Karpas-422 (cell line): ENCODE measurements around the gene RNF7. TPM values are rescaled to one million over a fixed set of nuclear protein-coding genes. Genes with fewer than 3 reads are reported as not detected.

Experiments
- DNase-seq: peaks from one replicate; pipeline ENCODE4 v3.0.0-alpha.2; 2015
- H2AFZ ChIP-seq: fragments of 200-600 bp; sonication (generic); 2 replicates; pipeline ENCODE4 v1.6.1; 2014; ENCODE audit warnings: antibody characterized with exemption, low read length, mixed read lengths
- H3K27ac ChIP-seq: fragments of 200-600 bp; sonication (generic); 2 replicates; pipeline ENCODE4 v1.5.1; 2014; ENCODE audit warnings: mild to moderate bottlenecking, low read length, moderate library complexity
- H3K27me3 ChIP-seq: fragments of 200-600 bp; sonication (generic); 2 replicates; pipeline ENCODE4 v1.6.1; 2014; ENCODE audit warnings: low read length, mixed read lengths
- H3K36me3 ChIP-seq: fragments of 200-600 bp; sonication (generic); 2 replicates; pipeline ENCODE4 v1.6.1; 2014; ENCODE audit warnings: low read length, mixed read lengths; ENCODE audit not compliant: insufficient read depth
- H3K4me1 ChIP-seq: fragments of 200-600 bp; sonication (generic); 2 replicates; pipeline ENCODE4 v1.6.1; 2014; ENCODE audit warnings: mild to moderate bottlenecking, low read length, mixed read lengths
- H3K4me2 ChIP-seq: fragments of 200-600 bp; sonication (generic); 2 replicates; pipeline ENCODE4 v1.6.1; 2014; ENCODE audit warnings: low read length, low read depth, mild to moderate bottlenecking; ENCODE audit not compliant: poor library complexity, severe bottlenecking
- H3K4me3 ChIP-seq: fragments of 200-600 bp; sonication (generic); 2 replicates; pipeline ENCODE4 v1.5.1; 2014; ENCODE audit warnings: mild to moderate bottlenecking, antibody characterized with exemption, low read length, mixed read lengths
- H3K79me2 ChIP-seq: fragments of 200-600 bp; sonication (generic); 2 replicates; pipeline ENCODE4 v1.6.1; 2014; ENCODE audit warnings: mild to moderate bottlenecking, low read length, mixed read lengths
- H3K9ac ChIP-seq: fragments of 200-600 bp; sonication (generic); 2 replicates; pipeline ENCODE4 v1.6.0; 2014; ENCODE audit warnings: low read length
- H3K9me2 ChIP-seq: fragments of 200-600 bp; sonication (generic), shearing (Covaris generic); replicated peaks from 2 replicates; pipeline ENCODE4 v1.6.0; 2014; ENCODE audit warnings: mild to moderate bottlenecking, low read length, moderate library complexity; ENCODE audit not compliant: insufficient read depth
- H3K9me3 ChIP-seq: fragments of 300-700, 200-600 bp; sonication (generic); 2 replicates; pipeline ENCODE4 v1.6.1; 2014; ENCODE audit warnings: low read length, mixed read lengths
- H4K20me1 ChIP-seq: fragments of 200-600 bp; sonication (generic); 2 replicates; pipeline ENCODE4 v1.6.1; 2014; ENCODE audit warnings: mild to moderate bottlenecking, antibody characterized with exemption, low read length, low read depth; ENCODE audit not compliant: insufficient read depth
- total RNA-seq: library from RNA; depleted of rRNA; stranded (reverse); fragments of >200 nt; shearing (Covaris generic); gene quantifications from 2 replicates; pipeline ENCODE4 v1.2.3, GENCODE V29; 2014; ENCODE audit warnings: low replicate concordance

RNF7 gene
- total RNA-seq, 1 experiment from 2014 or later = 63.9 TPM

DNA sequence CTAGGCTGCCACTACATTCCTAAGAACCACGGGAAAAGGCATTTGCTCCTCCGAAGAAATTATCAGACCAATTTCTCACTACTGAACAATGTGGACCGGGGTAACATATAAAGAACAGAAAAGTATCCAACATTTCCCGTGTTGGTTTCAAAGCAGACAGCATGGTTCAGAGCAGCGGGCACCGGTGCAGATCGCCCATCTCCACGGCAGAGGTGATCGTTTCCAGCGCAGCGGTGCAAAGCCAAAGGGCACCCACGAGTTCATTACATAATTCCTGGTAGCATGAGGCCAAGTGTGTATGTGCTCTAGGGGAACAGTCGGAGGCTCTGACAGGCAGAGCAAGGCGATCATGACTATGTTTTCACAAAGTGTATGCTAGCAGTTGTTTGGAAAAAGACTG, 38.3 kb downstream of the RNF7 start:
- no peaks in the 10 kb centered on the region for H3K79me2 ChIP-seq
- H3K4me2 ChIP-seq = no peak overlapping the region
- no peaks in the 10 kb centered on the region for H3K27me3 ChIP-seq
- no peaks in the 10 kb centered on the region for H4K20me1 ChIP-seq
- H3K9ac ChIP-seq = no peak overlapping the region
- H3K9me2 ChIP-seq = no peaks in the 10 kb centered on the region
- no peak overlapping the region for H3K27ac ChIP-seq
- H3K9me3 ChIP-seq = no peaks in the 10 kb centered on the region
- H3K36me3 ChIP-seq = no peaks in the 10 kb centered on the region
- no peak for DNase-seq
- no peak overlapping the region for H3K4me3 ChIP-seq
- H3K4me1 ChIP-seq = no peaks in the 10 kb centered on the region
- no peak overlapping the region for H2AFZ ChIP-seq

DNA sequence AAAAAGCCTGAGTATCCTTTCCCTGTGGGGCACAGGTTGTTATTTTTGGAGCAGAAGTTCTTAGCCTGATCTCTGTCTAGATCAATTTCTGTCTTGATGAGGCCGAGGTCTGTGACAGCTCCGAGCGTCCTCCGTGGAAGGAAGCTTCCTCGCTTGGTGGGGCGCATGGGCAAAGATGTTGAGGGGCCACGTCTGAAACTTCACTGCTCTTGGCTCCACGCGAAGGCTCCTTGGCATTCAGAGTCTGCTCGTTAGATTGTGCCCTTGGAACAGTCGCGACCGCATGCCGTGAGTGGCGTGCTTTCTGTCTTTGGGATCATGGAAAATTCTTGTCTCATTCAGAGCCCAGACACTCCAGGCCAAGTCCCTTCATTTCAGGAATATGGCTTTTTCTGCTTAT, 38.8 kb downstream of the RNF7 start:
- Histone ChIP-seq H3K9me3 (no peaks in the 10 kb centered on the region), H2AFZ (no peak overlapping the region), H3K36me3 (no peaks in the 10 kb centered on the region), H3K4me1 (no peaks in the 10 kb centered on the region), H3K9ac (no peak overlapping the region), H4K20me1 (no peaks in the 10 kb centered on the region), H3K4me3 (no peak overlapping the region), H3K4me2 (no peak overlapping the region), H3K79me2 (no peaks in the 10 kb centered on the region), H3K9me2 (no peaks in the 10 kb centered on the region), H3K27ac (no peak overlapping the region), H3K27me3 (no peaks in the 10 kb centered on the region)
- DNase-seq = no peak

DNA sequence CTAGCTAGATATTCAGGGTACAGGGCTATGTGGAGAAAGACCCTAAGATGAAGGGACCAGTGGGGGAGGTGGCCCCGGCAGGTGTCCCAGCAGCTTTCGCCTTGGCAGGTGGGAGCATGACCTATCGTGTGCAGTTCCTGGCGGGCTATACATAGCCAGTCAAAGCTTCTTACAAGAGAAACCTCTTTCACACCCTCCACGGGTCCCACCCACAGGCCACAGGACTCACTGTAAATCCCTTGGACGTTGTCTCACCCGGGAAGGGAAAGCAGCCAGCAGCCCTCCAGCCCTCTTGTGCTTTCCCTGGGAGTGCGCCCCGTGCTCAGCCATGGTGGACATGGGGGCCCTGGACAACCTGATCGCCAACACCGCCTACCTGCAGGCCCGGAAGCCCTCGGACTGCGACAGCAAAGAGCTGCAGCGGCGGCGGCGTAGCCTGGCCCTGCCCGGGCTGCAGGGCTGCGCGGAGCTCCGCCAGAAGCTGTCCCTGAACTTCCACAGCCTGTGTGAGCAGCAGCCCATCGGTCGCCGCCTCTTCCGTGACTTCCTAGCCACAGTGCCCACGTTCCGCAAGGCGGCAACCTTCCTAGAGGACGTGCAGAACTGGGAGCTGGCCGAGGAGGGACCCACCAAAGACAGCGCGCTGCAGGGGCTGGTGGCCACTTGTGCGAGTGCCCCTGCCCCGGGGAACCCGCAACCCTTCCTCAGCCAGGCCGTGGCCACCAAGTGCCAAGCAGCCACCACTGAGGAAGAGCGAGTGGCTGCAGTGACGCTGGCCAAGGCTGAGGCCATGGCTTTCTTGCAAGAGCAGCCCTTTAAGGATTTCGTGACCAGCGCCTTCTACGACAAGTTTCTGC, 40.1 kb downstream of the RNF7 start:
- H3K9ac ChIP-seq = no peak overlapping the region
- H3K4me1 ChIP-seq = no peaks in the 10 kb centered on the region
- no peak overlapping the region for H3K27ac ChIP-seq
- H3K4me2 ChIP-seq = no peak overlapping the region
- no peaks in the 10 kb centered on the region for H3K9me2 ChIP-seq
- no peak for DNase-seq
- no peak overlapping the region for H2AFZ ChIP-seq
- no peaks in the 10 kb centered on the region for H4K20me1 ChIP-seq
- no peaks in the 10 kb centered on the region for H3K9me3 ChIP-seq
- H3K4me3 ChIP-seq = no peak overlapping the region
- no peaks in the 10 kb centered on the region for H3K36me3 ChIP-seq
- H3K27me3 ChIP-seq = no peaks in the 10 kb centered on the region
- no peaks in the 10 kb centered on the region for H3K79me2 ChIP-seq

GRCh38 chr3:141779667-141780066, 41.6 kb downstream of the RNF7 start:
- no peak overlapping the region for H2AFZ ChIP-seq
- H3K9ac ChIP-seq = no peak overlapping the region
- H3K27ac ChIP-seq = no peak overlapping the region
- no peaks in the 10 kb centered on the region for H3K9me2 ChIP-seq
- H3K4me1 ChIP-seq = no peaks in the 10 kb centered on the region
- no peaks in the 10 kb centered on the region for H3K27me3 ChIP-seq
- H3K36me3 ChIP-seq = no peaks in the 10 kb centered on the region
- H4K20me1 ChIP-seq = no peaks in the 10 kb centered on the region
- no peaks in the 10 kb centered on the region for H3K79me2 ChIP-seq
- H3K9me3 ChIP-seq = no peaks in the 10 kb centered on the region
- no peak overlapping the region for H3K4me2 ChIP-seq
- DNase-seq = no peak
- no peak overlapping the region for H3K4me3 ChIP-seq

- no peaks in the 10 kb centered on the region for H3K27me3 ChIP-seq
- no peak overlapping the region for H3K4me2 ChIP-seq
- no peaks in the 10 kb centered on the region for H3K79me2 ChIP-seq
- H4K20me1 ChIP-seq = no peaks in the 10 kb centered on the region
- H3K9me2 ChIP-seq = no peaks in the 10 kb centered on the region
- DNase-seq = no peak
- no peaks in the 10 kb centered on the region for H3K9me3 ChIP-seq
- H3K4me3 ChIP-seq = no peak overlapping the region
- no peaks in the 10 kb centered on the region for H3K4me1 ChIP-seq
- H3K9ac ChIP-seq = no peak overlapping the region
- H3K27ac ChIP-seq = no peak overlapping the region
- H2AFZ ChIP-seq = no peak overlapping the region
- no peaks in the 10 kb centered on the region for H3K36me3 ChIP-seq
Observed at GRCh38 chr3:141782386-141782932, 44.4 kb downstream of the RNF7 start.

GRCh38 chr3:141783632-141784031, 45.5 kb downstream of the RNF7 start:
- H3K27ac ChIP-seq = no peak overlapping the region

DNA sequence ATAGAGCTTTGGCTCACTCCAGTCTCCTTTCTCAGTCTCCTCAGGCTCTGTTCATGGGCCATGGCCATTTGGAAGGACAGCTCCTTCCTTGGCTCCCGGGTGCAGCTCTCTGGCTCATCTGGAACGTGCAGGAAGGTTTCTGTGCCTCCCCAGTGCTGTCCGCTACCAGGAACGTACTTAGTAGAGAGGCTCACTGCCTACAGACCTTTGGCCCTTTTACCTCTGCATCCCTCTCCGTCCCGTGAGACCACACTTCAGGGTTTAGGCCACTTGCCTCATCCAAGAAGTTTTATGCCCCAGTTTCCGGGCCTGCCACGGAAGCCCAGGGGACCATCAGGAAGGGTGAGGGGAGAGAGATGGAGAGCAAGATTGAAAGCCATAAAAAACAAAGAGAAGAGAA, 46.0 kb downstream of the RNF7 start:
- no peaks in the 10 kb centered on the region for H3K36me3 ChIP-seq
- H3K4me2 ChIP-seq = no peak overlapping the region
- no peak for DNase-seq
- H3K27ac ChIP-seq = no peak overlapping the region
- H3K9me2 ChIP-seq = no peaks in the 10 kb centered on the region
- H3K9ac ChIP-seq = no peak overlapping the region
- H3K4me3 ChIP-seq = no peak overlapping the region
- no peak overlapping the region for H2AFZ ChIP-seq
- H3K27me3 ChIP-seq = no peaks in the 10 kb centered on the region
- H3K9me3 ChIP-seq = no peaks in the 10 kb centered on the region
- H3K4me1 ChIP-seq = no peaks in the 10 kb centered on the region
- no peaks in the 10 kb centered on the region for H4K20me1 ChIP-seq
- no peaks in the 10 kb centered on the region for H3K79me2 ChIP-seq

More at GRCh38 chr3:141783632-141784031, 45.5 kb downstream of the RNF7 start:
- Histone ChIP-seq H3K79me2 (no peaks in the 10 kb centered on the region), H3K36me3 (no peaks in the 10 kb centered on the region), H3K27me3 (no peaks in the 10 kb centered on the region), H3K9me3 (no peaks in the 10 kb centered on the region), H3K4me1 (no peaks in the 10 kb centered on the region), H4K20me1 (no peaks in the 10 kb centered on the region), H3K9me2 (no peaks in the 10 kb centered on the region), H3K9ac (no peak overlapping the region), H3K4me3 (no peak overlapping the region), H3K4me2 (no peak overlapping the region), H2AFZ (no peak overlapping the region)
- no peak for DNase-seq

GRCh38 chr3:141784531-141784930, 46.4 kb downstream of the RNF7 start:
- no peak overlapping the region for H2AFZ ChIP-seq
- no peaks in the 10 kb centered on the region for H3K36me3 ChIP-seq
- no peaks in the 10 kb centered on the region for H3K4me1 ChIP-seq
- H4K20me1 ChIP-seq = no peaks in the 10 kb centered on the region
- no peaks in the 10 kb centered on the region for H3K9me3 ChIP-seq
- H3K27me3 ChIP-seq = no peaks in the 10 kb centered on the region
- no peak for DNase-seq
- H3K79me2 ChIP-seq = no peaks in the 10 kb centered on the region
- no peak overlapping the region for H3K9ac ChIP-seq
- H3K4me3 ChIP-seq = no peak overlapping the region
- no peak overlapping the region for H3K4me2 ChIP-seq
- H3K27ac ChIP-seq = no peak overlapping the region
- no peaks in the 10 kb centered on the region for H3K9me2 ChIP-seq
